Smooth muscle cell of the umbilical artery (primary cell): ENCODE results near the gene EPX. TPM values are rescaled to one million over a fixed set of nuclear protein-coding genes. Genes with fewer than 3 reads are reported as not detected.

Experiments
- total RNA-seq: library from RNA; depleted of rRNA; stranded (reverse); fragments of >200 nt; gene quantifications from 2 replicates; pipeline ENCODE4 v1.2.3, GENCODE V29; 2014

EPX gene, protein sequence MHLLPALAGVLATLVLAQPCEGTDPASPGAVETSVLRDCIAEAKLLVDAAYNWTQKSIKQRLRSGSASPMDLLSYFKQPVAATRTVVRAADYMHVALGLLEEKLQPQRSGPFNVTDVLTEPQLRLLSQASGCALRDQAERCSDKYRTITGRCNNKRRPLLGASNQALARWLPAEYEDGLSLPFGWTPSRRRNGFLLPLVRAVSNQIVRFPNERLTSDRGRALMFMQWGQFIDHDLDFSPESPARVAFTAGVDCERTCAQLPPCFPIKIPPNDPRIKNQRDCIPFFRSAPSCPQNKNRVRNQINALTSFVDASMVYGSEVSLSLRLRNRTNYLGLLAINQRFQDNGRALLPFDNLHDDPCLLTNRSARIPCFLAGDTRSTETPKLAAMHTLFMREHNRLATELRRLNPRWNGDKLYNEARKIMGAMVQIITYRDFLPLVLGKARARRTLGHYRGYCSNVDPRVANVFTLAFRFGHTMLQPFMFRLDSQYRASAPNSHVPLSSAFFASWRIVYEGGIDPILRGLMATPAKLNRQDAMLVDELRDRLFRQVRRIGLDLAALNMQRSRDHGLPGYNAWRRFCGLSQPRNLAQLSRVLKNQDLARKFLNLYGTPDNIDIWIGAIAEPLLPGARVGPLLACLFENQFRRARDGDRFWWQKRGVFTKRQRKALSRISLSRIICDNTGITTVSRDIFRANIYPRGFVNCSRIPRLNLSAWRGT
- total RNA-seq, result not detected in 2 replicates

DNA sequence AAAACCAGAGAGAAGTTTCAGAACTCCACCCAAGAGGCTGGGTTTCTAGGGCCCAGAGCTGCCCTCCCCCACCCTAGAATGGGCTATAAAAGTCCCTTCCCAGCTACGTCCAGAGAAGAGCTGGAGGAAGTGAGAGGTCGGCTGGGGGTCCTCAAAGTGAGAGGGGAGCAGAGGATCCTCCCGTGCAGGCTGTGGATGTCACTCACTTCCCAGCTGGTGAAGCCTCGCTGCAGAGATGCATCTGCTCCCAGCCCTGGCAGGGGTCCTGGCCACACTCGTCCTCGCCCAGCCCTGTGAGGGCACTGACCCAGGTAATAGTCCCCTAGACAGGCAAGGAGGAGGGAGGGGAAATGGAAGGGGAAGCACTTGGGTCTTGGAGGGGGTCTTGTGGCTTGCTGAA lies at the start of gene EPX:
TSS of gene EPX (plus strand) at position 115 of the 400 bp plus-strand sequence. CDS start at position 236, 121 bp downstream.

DNA sequence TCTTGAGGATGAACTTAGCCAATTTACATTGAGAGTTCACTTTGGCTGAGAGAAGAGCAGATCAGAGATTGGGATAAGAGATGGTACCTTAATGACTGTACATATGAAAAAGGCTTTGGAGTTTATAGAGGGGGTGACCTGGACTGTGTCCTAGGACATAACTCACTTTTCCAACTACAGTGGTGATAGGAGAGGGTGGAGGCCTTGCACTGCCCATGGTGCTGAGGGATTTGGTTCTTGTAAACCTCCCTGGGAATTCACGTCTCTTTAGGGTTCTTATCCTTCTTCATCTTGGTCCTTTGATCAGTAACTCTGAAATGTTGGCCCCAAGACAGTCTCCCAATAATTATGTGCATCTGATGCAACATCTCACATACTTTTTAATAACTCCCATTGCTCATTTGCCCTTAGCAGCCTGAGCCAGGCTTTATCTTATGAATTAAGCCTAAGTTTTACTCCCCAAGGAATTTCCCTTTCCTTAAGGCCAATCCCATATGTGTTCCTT lies 44.5 kb upstream of the EPX start, which contains the start of gene OR4D1:
TSS of gene OR4D1 (plus strand) at position 455 of the 505 bp plus-strand sequence. CDS start 6,770 bp downstream, outside the sequence.

DNA sequence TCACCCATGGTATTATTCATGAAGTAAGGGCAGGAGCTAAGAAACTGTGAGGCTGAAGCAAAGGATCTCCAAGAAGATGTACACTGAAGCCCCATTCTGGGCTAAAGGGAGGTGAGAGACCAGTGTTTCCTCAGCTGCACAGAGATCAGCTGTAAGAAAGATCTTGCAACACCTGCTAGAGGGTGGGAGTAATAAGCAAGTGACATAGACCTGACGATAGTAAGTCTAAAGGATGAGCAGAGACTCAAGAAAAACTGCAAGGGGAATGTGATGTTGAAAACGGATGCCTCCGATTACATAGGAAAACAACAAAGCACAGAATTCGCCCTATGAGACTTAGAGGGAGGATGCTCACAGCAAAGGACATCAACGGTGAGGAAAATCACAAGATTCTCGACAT lies 25.8 kb upstream of the EPX start, which contains the start of gene OR4D2:
TSS of gene OR4D2 (plus strand) at position 301 of the 400 bp plus-strand sequence. CDS start 2,674 bp downstream, outside the sequence.

DNA sequence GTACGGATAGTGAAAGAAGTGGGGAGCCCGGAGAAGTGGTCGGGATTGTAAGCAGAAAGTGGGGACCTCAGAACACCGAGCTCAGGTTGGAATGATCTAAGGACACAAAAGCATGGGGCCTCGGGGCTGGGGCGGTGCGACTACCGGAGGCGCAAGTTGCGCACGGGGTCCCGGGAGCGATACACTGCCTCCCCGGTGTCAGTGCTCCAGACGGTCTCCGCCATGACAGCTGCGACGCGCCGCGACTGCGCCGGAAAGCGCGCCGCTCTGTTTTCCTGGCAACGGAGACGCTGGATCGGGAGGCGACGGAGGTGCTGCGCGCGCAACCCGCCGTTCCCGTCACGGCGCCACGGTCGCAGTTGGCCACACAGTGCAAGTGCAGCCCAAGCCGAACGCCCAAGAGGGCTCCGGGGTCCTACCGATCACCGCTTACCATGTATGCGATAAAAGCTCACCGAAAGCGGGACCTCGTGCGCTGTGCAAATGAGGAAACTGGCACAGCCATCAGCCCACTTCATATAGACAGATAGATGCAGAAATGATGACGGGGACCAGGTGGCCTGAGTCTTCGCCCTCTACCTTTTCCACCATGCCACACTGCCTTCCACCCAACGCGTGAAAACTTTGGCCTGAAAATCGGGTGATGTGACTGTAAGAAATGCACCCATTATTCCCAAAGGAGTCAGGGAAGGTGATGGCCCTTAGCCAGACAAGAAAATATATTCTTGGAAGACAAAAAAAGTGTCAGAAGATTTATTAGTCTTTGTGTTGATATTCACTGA lies 26.7 kb downstream of the EPX start, which contains the start of gene MKS1:
TSS of gene MKS1 (minus strand) at position 249 of the 782 bp plus-strand sequence. CDS start at position 224, 25 bp downstream.

DNA sequence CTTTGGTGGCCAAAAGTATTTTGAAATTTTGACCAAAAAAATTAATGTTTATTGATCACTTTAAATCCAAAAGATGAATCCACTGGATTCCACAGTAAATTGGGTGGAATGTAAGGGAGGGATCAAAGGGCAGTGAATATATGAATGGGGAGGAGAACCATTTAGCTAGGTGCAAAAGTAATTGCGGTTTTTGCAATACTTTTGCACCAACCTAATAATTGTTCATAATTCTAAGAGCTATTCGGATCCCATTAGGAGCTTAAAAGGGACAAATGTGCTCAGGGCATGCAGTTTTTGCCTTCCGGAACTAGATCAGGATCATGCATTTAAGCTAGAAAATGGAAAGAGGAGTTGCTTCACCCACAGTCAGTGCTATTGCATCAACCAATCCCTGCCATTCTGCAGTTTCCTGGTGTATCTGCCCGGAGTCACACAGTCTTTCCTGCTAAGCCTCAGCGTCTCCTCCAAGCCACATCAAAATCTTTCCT lies 45.7 kb downstream of the EPX start, which contains the start of gene LPO:
TSS of gene LPO (plus strand) at position 438 of the 488 bp plus-strand sequence. CDS start 4,396 bp downstream, outside the sequence.

Other genes starting within 250 kb of the EPX start
- gene CUEDC1, start 237.3 kb upstream of the EPX start, total RNA-seq, result 7.4 and 9.1 TPM in 2 replicates
- 22.9 and 25.3 TPM in 2 replicates for gene VEZF1, start 204.5 kb upstream of the EPX start, total RNA-seq
- gene SRSF1, start 185.5 kb upstream of the EPX start, total RNA-seq, result 320 and 382 TPM in 2 replicates
- 16.0 and 20.3 TPM in 2 replicates for gene DYNLL2, start 109.3 kb upstream of the EPX start, total RNA-seq
- gene OR4D1, start 44.3 kb upstream of the EPX start, total RNA-seq, result not detected in 2 replicates
- gene OR4D2, start 25.7 kb upstream of the EPX start, total RNA-seq, result not detected in 2 replicates
- gene MKS1, start 26.5 kb downstream of the EPX start, total RNA-seq, result 8.0 and 10.3 TPM in 2 replicates
- 0.59 TPM in 1 of 2 replicates, not detected in the other for gene LPO, start 45.9 kb downstream of the EPX start, total RNA-seq
- gene MPO, start 88.2 kb downstream of the EPX start, total RNA-seq, result 0.09 TPM in 1 of 2 replicates, not detected in the other
- 1.5 and 1.7 TPM in 2 replicates for gene TSPOAP1, start 136.1 kb downstream of the EPX start, total RNA-seq
- gene SUPT4H1, start 159.5 kb downstream of the EPX start, total RNA-seq, result 29.7 and 34.4 TPM in 2 replicates
- gene RNF43, start 224.8 kb downstream of the EPX start, total RNA-seq, result not detected in 2 replicates